GM19468 (cell line): Measurements from ENCODE around the gene RASSF5.
"Not testable (repeated sequence)": the region's sequence is repeated elsewhere in the genome, so short reads cannot be mapped to it uniquely, and the experiment has no call there.

Source experiments
- ATAC-seq: cut with Tn5 transposase; IDR thresholded peaks from one replicate; pipeline ENCODE4 v1.9.1; 2021; ENCODE audit warnings: mild to moderate bottlenecking, moderate library complexity, moderate number of reproducible peaks; ENCODE audit not compliant: unreplicated experiment; ENCODE audit errors: extremely low read depth

The RASSF5 gene

GRCh38 chr1:206608108-206608698 is 100.9 kb downstream of the RASSF5 start:
- no peak for ATAC-seq

- ATAC-seq: no peak
Observed at GRCh38 chr1:206609229-206609991, 102.1 kb downstream of the RASSF5 start.

GRCh38 chr1:206612129-206612876 is 105.0 kb downstream of the RASSF5 start, which contains the start of gene EIF2D:
Gene EIF2D (minus strand): TSS chr1:206612465. CDS start chr1:206612342, 123 bp downstream.
- peak; percentile 51 for ATAC-seq

GRCh38 chr1:206626396-206626795 is 119.1 kb downstream of the RASSF5 start:
- ATAC-seq: not testable (repeated sequence)

- no peak for ATAC-seq
Observed at GRCh38 chr1:206628916-206629315, 121.6 kb downstream of the RASSF5 start.

GRCh38 chr1:206631085-206631509 is 123.8 kb downstream of the RASSF5 start:
- no peak for ATAC-seq

- ATAC-seq: no peak
Observed at GRCh38 chr1:206633708-206634121, 126.4 kb downstream of the RASSF5 start.

- ATAC-seq: no peak
Observed at GRCh38 chr1:206634365-206635079, 127.2 kb downstream of the RASSF5 start.

- ATAC-seq: peak; percentile 58
Observed at GRCh38 chr1:206635080-206635977, 128.0 kb downstream of the RASSF5 start, which contains the start of gene DYRK3. Gene DYRK3 (plus strand): TSS chr1:206635536. CDS start chr1:206635704, 168 bp downstream.

- no peak for ATAC-seq
Observed at GRCh38 chr1:206635978-206636345, 128.6 kb downstream of the RASSF5 start.

GRCh38 chr1:206636671-206637070 is 129.3 kb downstream of the RASSF5 start:
- no peak for ATAC-seq

GRCh38 chr1:206637605-206638004 is 130.3 kb downstream of the RASSF5 start:
- ATAC-seq: no peak
